ENCODE data around the gene KIF15.

KIF15 gene

GRCh38 chr3:44865272-44866035 is 103.9 kb downstream of the KIF15 start:
- in situ Hi-C loops (cut with MboI; ENCODE audit: low pct_unique_long_range_greater_than_20kb, low sequenced_read_pairs), result no loop called here
- no peak for DNase-seq

- DNase-seq, result no peak
- in situ Hi-C loops (cut with MboI; ENCODE audit: low pct_unique_long_range_greater_than_20kb, low sequenced_read_pairs), result no loop called here
Measured at GRCh38 chr3:44867421-44868111, 106.0 kb downstream of the KIF15 start.

GRCh38 chr3:44870375-44871061 is 108.9 kb downstream of the KIF15 start:
- no peak for DNase-seq
- in situ Hi-C loops (cut with MboI; ENCODE audit: low pct_unique_long_range_greater_than_20kb, low sequenced_read_pairs), result no loop called here

GRCh38 chr3:44874308-44874707 is 112.7 kb downstream of the KIF15 start, which contains the start of gene TGM4:
Gene TGM4 (plus strand): TSS chr3:44874608. CDS start chr3:44874679, 71 bp downstream.
- no peak for DNase-seq
- in situ Hi-C loops (cut with MboI; ENCODE audit: low pct_unique_long_range_greater_than_20kb, low sequenced_read_pairs), result no loop called here

GRCh38 chr3:44875596-44875995 is 114.0 kb downstream of the KIF15 start:
- in situ Hi-C loops (cut with MboI; ENCODE audit: low pct_unique_long_range_greater_than_20kb, low sequenced_read_pairs), result no loop called here
- DNase-seq, result no peak

- in situ Hi-C loops (cut with MboI; ENCODE audit: low pct_unique_long_range_greater_than_20kb, low sequenced_read_pairs), result no loop called here
- no peak for DNase-seq
Measured at GRCh38 chr3:44877333-44877732, 115.7 kb downstream of the KIF15 start.

GRCh38 chr3:44880284-44880683 is 118.7 kb downstream of the KIF15 start:
- in situ Hi-C loops (cut with MboI; ENCODE audit: low pct_unique_long_range_greater_than_20kb, low sequenced_read_pairs), result no loop called here
- no peak for DNase-seq

- in situ Hi-C loops (cut with MboI; ENCODE audit: low pct_unique_long_range_greater_than_20kb, low sequenced_read_pairs), result no loop called here
- DNase-seq, result no peak
Measured at GRCh38 chr3:44883213-44883955, 121.8 kb downstream of the KIF15 start.

GRCh38 chr3:44883999-44884431 is 122.4 kb downstream of the KIF15 start:
- in situ Hi-C loops (cut with MboI; ENCODE audit: low pct_unique_long_range_greater_than_20kb, low sequenced_read_pairs), result no loop called here

GRCh38 chr3:44885618-44886017 is 124.0 kb downstream of the KIF15 start:
- in situ Hi-C loops (cut with MboI; ENCODE audit: low pct_unique_long_range_greater_than_20kb, low sequenced_read_pairs), result no loop called here
- no peak for DNase-seq

More at GRCh38 chr3:44883999-44884431, 122.4 kb downstream of the KIF15 start:
- DNase-seq, result peak; percentile 8

GRCh38 chr3:44886561-44886960 is 125.0 kb downstream of the KIF15 start:
- no peak for DNase-seq
- in situ Hi-C loops (cut with MboI; ENCODE audit: low pct_unique_long_range_greater_than_20kb, low sequenced_read_pairs), result no loop called here

GRCh38 chr3:44887101-44887500 is 125.5 kb downstream of the KIF15 start:
- in situ Hi-C loops (cut with MboI; ENCODE audit: low pct_unique_long_range_greater_than_20kb, low sequenced_read_pairs), result no loop called here

GRCh38 chr3:44890258-44890657 is 128.7 kb downstream of the KIF15 start:
- DNase-seq, result no peak
- in situ Hi-C loops (cut with MboI; ENCODE audit: low pct_unique_long_range_greater_than_20kb, low sequenced_read_pairs), result no loop called here

More at GRCh38 chr3:44887101-44887500, 125.5 kb downstream of the KIF15 start:
- no peak for DNase-seq

- DNase-seq, result peak; percentile 57
- in situ Hi-C loops (cut with MboI; ENCODE audit: low pct_unique_long_range_greater_than_20kb, low sequenced_read_pairs), result no loop called here
Measured at GRCh38 chr3:44890852-44891251, 129.3 kb downstream of the KIF15 start.

GRCh38 chr3:44892689-44893088 is 131.1 kb downstream of the KIF15 start:
- in situ Hi-C loops (cut with MboI; ENCODE audit: low pct_unique_long_range_greater_than_20kb, low sequenced_read_pairs), result no loop called here
- DNase-seq, result no peak

- in situ Hi-C loops (cut with MboI; ENCODE audit: low pct_unique_long_range_greater_than_20kb, low sequenced_read_pairs), result no loop called here
- DNase-seq, result no peak
Measured at GRCh38 chr3:44893097-44893496, 131.5 kb downstream of the KIF15 start.

- DNase-seq, result no peak
- in situ Hi-C loops (cut with MboI; ENCODE audit: low pct_unique_long_range_greater_than_20kb, low sequenced_read_pairs), result no loop called here
Measured at GRCh38 chr3:44894485-44894884, 132.9 kb downstream of the KIF15 start.

GRCh38 chr3:44896440-44896839 is 134.8 kb downstream of the KIF15 start:
- DNase-seq, result no peak
- in situ Hi-C loops (cut with MboI; ENCODE audit: low pct_unique_long_range_greater_than_20kb, low sequenced_read_pairs), result no loop called here

GRCh38 chr3:44899683-44900367 is 138.2 kb downstream of the KIF15 start:
- in situ Hi-C loops (cut with MboI; ENCODE audit: low pct_unique_long_range_greater_than_20kb, low sequenced_read_pairs), result no loop called here
- DNase-seq, result no peak

All from KBM-7 (cell line).